NCI-H526 treated with DMSO at 0.1 percent for 48 hours (cell line): ENCODE measurements around the gene BATF3.

Experiments used
- DNase-seq: peaks from one replicate; lab custom pipeline; 2025; lab: John Stamatoyannopoulos, UW

Gene BATF3

DNA sequence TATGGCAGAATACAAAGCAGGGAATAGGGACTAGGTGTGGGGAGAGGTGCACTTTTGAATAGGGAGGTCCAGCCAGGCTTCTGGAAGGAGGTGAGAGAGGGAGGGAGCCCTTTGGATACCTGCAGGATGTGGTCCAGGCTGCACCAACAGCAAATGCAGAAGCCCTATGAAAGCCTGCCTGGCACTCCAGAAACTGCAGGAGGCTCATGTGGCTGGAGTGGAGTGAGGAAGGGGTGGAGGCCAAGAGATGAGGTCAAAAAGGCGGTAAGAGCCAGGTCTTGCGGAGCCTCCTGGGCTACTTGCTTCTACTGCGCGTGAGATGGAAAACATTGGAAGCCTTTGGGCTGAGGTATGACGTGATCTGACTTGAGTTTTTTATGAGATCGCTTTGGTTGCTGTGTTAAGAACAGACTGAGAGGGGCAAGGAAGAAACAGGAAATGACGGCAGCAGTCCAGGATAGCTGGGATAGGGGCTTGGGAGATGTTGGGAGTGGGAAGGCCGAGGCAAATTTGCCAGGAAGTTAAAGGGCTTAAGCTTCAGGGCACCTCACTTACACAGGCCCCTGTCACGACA, 4.4 kb upstream of the BATF3 start:
- DNase-seq, result no peak

DNA sequence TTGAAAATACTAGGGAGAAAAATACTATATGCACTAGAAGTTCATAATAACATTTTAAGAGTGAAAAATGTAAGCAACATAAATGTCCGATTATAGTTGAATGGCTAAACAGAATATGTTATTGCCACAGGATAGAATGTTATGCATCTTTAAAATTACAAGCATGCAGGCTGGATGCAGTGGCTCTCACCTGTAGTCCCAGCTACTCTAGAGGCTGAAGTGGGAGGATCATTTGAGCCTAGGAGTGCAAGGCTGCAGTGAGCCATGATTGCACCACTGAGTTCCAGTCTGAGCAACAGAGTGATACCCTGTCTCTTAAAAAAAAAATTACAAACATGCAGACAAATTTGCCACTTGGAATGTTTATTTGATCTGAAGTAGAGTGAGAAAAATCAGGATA, 3.0 kb upstream of the BATF3 start:
- DNase-seq, result no peak

DNA sequence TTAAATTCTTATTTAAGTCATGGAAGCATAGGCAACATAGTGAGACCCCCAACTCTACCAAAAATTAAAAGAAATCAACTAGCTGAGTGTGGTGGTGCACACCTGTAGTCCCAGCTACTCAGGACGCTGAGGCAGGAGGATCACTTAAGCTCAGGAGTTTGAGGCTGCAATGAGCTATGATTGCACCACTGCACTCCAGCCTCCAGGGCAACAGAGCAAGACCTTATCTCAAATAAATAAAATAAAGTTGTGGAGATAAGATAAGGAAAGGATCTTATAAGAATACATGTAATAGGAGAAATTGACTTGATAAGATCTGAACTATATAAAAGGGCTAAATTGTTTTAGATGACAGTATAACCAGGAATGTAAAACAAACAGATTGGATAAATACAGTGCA, 2.3 kb upstream of the BATF3 start:
- DNase-seq, result no peak

DNA sequence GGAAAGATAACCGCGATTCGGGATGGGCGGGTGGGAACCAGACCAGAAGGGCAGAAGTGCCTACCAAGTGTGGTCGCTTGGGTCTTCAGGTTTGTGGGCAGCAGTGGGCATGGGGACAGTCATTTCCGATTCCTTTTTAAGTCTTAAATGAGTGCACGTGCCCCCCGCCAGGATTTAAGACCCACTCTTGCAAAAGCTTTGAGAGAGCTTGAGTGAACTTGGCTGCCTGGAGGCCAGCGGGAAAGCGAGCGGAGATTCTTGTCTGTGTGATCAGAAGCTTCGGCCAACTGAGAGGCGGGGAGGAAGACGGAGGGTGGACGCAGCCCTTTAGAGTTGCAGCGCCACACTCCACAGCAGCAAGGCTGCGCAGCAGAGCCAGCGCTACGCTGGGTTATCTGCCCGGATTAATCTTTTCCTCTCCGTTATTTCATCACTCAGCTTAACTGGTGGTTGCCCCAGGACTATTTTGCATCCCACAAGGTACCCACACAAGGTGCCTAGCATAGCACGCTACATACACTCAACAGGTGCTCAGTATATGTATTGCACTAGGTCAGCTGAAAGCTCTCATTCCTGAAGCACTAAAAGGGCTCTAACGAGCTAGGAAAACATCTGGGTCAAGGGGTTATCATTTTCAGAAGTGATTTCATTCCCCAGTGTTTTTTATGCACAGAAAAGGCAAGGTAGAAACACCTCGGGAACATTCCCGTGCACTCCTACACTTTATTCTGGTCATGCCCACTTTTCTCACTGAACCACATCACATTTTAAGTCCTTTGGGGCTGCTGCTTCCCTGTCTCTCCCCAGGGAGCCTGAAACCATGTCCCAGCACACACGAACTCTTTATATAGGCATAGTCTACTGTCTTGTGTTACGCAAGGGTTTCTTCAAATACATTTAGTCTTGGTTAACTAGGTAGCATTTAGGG, 1.5 kb upstream of the BATF3 start:
- DNase-seq, result no peak

DNA sequence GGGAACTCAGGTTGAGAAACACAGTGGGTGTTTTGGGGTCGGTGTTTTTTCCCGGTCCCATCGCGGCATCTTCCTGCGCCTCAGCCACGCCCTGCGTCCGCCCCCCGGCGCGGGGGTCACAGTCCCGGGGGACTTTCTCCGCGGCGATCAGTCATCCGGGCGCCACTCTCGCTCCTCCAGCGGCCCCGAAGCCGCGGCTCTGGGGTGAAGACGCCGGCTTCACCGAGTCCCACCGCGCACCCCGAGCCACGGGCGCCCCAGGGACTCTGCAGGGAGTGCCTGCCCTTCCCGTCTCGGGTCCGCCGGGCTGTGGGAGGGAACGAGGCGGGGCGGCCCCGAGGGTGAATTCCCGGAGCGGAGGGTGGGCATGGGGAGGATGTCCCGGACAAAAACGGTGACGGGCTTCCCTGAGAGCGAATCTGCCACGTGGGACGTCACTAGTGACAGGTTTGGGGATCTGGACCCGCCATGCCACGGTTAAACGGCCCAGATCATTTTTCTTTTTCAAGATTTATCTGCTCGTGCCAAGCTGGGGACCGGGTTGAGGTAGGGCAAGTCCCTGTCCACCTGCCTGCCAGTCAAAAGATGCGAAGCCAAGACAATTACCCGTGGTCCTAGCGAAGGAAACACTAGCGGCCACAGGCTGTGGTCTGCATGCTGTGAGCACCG, 717 bp upstream of the BATF3 start:
- no peak for DNase-seq

DNA sequence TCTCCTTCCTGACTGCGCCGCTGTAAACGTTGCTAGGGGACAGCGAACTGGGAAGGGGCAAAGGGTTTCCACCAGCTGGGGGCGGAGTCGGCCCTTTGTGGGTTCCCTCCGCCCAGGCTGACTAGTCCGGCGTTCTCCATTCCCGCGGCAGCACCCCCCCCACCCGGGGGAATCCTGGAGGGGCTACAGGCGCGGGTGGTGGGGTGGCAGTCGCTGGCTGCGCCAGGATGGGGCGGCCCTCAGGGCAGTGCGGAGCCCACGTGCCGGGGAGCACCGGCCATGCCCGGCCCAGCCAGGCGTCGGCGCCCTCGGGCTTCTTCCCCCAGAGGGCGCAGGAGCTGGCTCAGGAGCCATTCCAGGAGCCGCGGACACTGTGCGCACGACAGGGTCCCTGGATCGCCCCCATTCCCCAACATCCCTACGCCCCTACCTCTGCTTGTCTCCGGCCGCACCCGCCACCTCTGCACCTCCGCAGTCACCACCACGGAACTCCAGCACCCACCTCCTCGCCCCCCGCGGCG, 476 bp downstream of the BATF3 start:
- no peak for DNase-seq

DNA sequence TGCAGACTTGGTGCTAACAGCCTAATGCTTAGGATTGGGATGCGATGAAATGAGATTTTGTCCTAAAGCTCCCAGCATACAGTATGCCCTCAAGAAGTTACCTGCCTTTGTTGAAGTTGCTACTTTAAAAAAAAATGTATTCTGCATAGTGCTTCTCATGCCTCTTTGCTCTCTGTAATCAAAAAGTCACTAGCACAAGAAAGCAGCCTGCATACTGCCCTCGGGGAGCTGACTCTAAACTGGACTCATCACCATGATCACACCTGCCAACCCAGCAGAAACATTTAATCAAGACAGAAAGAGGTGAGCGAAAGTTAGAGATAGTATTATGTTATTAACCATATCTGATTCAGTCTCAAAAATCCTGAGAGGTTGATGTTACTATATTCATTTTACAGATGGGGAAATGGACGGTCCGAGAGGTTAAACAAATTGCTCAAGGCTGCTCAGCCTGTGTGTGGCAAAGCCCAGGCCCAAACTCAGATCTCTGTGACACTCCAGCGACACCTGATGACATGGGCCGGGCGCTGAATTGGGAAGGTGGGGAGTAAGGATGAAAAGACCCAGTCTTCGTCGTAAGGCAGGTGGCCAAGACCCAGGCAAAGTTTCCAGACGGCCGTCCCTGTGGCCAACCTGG, 1.1 kb downstream of the BATF3 start:
- DNase-seq, result no peak

DNA sequence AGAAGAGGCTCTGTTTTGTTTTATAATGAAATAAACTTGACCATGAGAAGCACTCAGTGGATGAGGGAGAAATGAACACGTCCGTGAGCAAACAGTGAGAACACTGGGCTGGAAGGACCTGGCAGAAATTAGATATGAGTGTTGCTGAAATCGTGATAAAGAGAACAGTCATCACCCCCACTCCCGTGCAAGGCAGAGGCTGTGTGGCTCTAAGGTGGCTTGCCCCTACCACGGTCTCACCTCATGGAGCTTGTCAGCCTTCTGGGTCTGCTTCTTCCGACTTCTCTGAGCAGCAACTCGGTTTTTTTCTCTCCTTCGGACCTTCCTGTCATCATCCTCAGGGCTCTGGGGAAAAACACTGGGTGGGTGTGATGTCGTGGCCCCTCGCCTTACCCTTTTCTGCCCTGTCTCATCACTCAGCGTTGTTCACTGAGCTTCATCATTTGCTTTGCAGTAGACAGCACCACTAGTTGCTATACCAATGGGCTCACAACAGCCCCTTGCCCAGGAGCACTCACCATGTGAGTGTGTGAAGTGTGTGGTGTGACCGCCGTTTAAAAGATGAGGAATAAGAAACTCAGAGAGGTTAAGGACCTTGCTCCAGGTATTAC, 2.8 kb downstream of the BATF3 start:
- no peak for DNase-seq

DNA sequence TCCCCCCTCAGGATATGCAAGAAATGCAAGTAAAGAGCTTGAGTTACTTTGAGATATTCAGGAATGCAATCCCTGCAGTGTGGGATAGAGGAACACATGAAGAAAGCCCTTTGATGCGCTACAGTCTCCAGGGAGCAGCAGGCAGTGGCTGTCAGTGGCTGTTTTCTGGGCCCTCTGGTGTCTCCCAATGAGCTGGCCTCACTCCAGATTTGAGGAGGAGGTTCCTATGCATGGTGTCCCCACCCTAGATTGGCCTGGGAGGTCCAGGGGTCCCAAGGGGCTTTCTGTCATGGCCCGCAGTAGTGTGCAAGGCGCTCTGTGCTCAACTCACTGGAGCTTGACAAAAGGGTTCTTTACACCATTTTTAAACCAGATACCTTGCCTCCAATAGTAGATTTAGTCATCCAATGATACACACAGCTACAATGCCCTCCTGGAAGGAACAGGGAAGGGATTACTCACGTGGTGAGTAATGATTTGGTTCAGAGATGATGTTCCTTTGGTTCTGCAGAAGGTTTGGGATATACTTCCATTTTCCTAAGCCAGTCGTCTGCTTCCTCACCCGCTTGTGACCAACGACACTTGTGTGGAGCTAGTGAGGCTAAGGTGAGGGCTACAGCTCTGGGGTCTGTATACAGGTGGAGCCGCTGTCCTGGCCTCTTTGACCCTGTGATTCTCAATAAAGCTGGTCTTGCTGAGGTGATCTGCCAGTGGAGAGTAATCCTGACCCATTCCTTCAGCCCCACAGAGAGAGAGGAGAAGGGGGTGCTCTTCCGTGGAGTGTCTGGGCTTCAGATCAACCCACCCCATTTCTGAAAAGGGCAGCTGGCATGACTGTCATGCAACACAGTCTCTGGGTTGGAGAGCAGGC, 6.6 kb downstream of the BATF3 start:
- no peak for DNase-seq

DNA sequence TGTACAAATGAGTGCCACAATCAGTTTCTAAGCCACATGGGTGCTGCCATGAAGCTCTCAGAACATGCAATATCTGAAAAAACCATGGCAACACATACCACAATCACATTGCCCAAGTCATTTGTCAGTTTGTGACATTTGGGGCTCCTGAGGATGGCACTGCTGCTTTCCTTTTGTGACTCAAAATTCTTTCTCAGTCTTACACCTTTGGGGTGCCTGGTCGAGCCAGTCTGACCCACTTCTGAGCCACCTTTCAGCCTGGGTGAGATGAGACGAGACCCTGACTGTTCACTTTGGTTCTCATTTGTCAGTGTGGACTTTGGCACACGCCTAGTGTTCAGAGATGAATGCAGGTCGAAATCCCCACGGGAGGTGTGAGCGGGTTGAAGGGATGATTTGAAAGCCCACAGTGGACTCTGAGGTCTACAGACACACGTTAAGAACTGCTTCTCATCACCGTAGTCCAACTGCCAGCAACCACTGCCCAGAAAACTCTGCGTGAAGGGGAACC, 8.0 kb downstream of the BATF3 start:
- DNase-seq, result no peak

DNA sequence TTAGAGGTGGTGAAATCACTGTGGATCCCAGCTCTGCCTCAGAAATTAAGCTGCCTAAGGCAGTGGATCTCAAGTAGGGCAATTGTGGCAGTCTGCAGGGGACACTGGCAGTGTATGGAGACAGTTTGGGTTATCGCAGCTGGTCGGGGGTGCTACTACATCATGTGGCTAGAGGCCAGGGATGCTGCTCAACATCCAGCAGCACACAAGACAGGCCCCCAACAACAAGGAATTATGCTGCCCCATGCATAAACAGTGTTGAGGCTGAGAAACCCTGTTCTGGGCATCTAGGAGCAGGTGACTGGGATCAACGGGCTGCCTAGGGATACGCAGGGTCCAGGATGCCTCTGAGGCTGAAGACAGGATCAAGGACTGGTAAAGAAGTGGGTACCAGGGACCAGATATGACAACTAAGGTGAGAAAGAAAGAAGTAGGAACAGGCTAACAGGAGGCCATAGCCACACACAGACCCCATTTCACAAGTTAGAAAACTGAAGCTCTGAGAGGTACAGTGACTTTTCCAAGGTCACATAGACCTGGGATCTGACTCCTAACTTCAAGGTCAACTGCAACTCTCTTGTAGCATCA, 8.7 kb downstream of the BATF3 start:
- DNase-seq, result no peak

DNA sequence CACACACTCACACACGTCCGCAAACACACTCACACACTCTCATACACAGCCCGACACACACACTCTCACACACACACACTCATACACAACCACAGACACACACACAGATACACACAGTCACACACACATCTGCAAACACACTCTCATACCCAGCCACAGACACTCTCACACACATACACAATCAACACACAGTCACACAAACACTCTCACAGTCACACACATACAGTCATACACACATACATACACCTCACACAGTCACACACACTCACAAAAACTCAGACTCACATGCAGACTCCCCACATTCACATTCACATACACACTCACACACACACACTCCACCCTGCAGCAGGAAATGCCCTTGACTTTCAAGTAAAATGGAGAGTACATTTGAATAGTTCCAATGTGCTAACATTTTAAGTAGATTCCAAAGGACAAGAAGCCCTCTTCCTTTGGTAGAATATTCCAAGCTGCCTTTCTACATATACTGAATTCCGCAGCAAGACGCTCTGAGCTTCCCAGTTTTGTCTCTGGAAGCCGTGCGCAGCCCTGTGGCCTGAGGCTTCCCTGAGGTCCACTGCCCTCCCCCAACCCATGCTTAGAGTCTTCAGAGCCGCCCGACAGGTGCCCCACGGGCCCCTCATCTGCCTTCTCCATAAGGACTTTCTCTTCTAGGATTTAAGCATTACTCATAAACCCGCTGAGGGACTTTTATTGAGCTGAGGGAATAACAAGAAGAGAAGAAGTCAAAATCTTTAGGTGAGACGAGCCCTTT, 9.7 kb downstream of the BATF3 start:
- no peak for DNase-seq

DNA sequence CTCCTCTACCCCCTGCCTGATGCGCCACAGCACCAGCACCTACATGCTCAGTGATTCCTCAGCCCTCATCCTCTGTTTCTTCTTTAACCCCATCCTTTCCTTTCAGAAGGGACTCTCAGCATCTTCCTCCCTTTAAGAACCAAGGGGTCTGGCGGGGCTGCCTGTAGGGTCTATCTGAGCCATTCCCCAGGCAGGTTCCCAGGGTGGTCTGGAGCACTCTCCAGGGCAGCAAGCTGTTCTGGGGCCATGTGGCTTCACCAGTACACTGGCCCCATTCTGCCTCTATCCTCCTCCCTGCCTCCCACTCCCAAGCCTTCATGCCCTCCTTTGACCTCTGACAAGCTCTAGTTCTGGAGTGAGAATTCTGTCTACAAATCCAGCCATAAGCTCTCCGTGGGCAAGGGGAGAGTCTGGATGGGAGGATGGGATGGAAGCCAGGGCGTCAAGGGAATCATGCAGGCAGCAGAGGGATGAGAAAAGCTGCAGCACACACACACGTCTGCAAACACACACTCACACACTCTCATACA, 10.4 kb downstream of the BATF3 start:
- no peak for DNase-seq

DNA sequence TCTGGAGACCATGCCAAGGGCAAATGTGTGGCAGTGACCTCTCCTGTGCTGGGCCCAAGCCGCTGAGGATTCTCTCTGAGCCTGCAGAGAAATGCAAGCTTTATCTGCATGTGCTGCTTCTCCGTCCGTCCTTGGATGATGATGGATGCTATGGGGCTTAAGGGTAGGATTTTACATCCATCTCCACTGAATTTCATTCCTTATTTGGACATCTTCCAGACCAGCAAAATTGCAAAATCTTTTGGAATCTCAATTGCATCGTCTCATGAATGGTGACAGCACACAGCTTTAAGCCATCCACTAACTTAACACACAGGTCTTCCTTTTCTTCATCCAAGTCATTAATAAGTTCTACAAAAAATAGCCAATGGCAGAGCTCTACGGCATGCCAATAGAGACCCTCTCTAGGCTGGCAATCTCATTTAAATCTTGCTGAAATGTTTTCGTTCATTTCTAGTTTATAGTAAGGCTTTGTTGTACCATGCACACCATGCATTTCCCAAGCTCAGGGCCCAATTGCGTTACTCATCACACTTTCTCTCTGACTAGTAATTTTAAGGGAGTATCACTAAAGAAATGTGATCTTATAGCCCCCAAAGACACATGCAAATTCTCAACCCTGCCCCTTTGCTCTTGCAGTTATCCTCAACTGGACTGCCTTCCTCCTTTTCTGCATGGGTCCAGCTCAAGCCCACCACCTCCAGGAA, 11.1 kb downstream of the BATF3 start:
- no peak for DNase-seq

DNA sequence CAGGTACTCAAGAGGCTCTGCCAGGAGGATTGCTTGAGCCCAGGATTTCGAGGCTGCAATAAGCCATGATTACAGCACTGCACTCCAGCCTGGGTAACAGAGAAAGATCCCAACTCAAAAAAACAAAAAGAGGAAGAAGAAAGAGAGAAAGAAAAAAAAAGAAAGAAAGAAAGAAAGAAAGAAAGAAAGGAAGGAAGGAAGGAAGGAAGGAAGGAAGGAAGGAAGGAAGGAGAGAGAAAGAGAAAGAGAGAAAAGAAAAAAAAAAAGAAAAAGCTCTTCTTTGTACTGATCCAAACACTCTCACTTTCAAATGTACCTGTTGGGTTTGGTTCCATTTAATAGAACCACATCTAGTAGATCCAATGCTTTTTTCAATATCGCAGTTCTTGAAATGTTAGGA, 11.8 kb downstream of the BATF3 start:
- DNase-seq, result no peak

DNA sequence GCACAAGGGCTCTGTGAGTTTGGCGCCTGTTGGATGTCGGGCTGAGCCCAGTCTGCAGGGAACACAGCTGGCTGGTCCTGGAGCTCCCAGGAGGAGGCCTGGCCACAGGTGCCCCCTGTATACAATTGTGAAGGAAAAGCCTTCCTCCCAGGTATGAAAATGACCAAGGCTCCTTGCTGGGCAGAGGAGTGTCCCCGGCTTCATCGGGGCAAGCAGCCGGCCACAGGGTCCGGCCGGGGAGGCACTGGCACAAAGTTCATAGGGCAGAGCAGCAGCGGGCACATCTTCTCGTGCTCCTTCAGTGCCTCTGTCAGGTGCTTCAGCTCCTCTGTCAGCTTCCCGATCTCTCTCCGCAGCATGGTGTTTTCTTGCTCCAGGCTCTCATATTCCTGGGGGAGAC, 13.0 kb downstream of the BATF3 start:
- DNase-seq, result no peak

DNA sequence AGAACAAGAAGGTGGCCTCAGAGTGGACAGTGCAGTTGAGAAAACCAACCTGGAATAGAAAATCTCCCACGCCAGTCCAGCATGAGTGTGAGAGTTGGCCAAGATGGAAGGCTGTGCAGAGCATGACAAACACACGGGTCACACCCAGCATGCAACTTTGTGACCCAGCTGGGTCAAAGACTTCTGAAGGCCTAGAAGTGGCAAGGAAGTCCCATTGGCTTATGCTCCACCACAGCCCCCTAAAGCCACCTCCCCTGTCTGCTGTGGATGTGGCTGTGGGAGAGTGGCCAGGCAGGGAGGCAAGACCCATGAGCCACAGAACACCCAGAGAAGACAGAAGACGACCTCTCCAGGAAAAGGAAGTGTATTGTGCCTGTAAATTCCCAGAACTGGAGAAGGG, 13.6 kb downstream of the BATF3 start:
- DNase-seq, result no peak

DNA sequence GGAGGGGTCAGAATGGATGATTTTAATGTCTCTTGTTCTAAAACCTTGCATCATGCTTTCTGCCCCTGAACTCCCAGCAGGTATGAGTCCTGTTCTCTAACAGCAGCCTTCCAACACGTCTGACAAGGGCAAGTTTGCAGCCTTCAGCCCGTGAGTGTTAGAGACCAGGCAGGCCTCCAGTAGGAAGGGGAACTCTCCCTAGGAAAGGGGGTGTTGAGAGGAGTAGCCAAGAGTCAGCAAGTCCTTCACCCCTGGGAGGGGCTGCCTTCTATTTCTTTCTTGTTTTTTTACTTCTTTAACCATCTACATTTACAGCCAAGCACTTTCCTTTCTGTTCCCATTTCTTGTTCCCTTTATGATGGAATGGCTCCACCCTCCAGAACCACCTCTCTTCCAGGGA, 14.2 kb downstream of the BATF3 start:
- no peak for DNase-seq
